SH-SY5Y (cell line): ENCODE measurements around the gene SLC9A9.

ENCODE experiments used
- GATA2 ChIP-seq: IDR thresholded peaks from 2 replicates; pipeline ENCODE4 v1.6.1; 2011; ENCODE audit warnings: mild to moderate bottlenecking, low read depth, low read length
- GATA3 ChIP-seq: IDR thresholded peaks from 2 replicates; pipeline ENCODE4 v1.6.1; 2011; ENCODE audit warnings: low read depth, mild to moderate bottlenecking, low read length, moderate library complexity

DNA sequence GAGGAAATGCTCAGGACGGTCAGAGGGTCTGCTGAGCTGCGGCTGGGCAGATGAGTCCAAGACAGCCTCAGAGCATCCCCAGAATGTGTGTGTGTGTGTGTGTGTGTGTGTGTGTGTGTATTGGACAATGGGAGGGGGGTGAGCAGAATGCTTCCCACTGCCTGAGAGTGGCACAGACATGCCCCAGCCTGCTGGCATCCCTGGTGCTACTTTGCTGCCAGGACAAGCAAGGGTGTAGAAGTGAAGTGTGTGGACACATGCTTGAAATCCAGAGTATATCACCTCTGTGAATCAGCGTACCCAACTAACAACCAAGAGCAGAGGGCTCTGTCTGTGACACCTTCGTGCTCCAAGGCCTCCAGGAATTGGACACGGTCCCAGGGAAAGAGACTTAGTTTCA is 76.3 kb downstream of the SLC9A9 start:
- no peak for TF ChIP-seq GATA2
- TF ChIP-seq GATA3, result no peak
